Type B pancreatic cell (in vitro differentiated cells): ENCODE measurements around the gene RBM47. TPM values are rescaled to one million over a fixed set of nuclear protein-coding genes. Genes with fewer than 3 reads are reported as not detected.
A peak's percentile ranks its signal among the peaks of the same experiment; 100 is the strongest.
"Not testable (repeated sequence)": the region's sequence is repeated elsewhere in the genome, so short reads cannot be mapped to it uniquely, and the experiment has no call there.

Experiments
- DNase-seq: peaks from one replicate; pipeline ENCODE4 v3.0.0; 2021; ENCODE audit warnings: mixed read lengths; ENCODE audit not compliant: unreplicated experiment; ENCODE audit errors: extremely low spot score
- H3K27ac Mint-ChIP-seq: 2 replicates; pipeline ENCODE4 v1.8.0; 2021; ENCODE audit warnings: mild to moderate bottlenecking, mixed read lengths
- H3K27me3 Mint-ChIP-seq: 2 replicates; pipeline ENCODE4 v1.8.0; 2021; ENCODE audit warnings: mixed read lengths
- H3K36me3 Mint-ChIP-seq: 2 replicates; pipeline ENCODE4 v1.8.0; 2021; ENCODE audit warnings: mixed read lengths
- H3K4me1 Mint-ChIP-seq: one replicate; pipeline ENCODE4 v1.8.0; 2021; ENCODE audit warnings: mixed read lengths; ENCODE audit not compliant: unreplicated experiment
- H3K4me3 Mint-ChIP-seq: 2 replicates; pipeline ENCODE4 v1.8.0; 2021; ENCODE audit warnings: mild to moderate bottlenecking, mixed read lengths
- H3K9me3 Mint-ChIP-seq: 2 replicates; pipeline ENCODE4 v1.8.0; 2021; ENCODE audit warnings: mixed read lengths
- CTCF ChIP-seq: fragments of 200-600 bp; sonication (generic); conservative IDR thresholded peaks from 2 replicates; pipeline ENCODE4 v1.5.0; 2021; ENCODE audit warnings: antibody characterized with exemption, mild to moderate bottlenecking
- total RNA-seq: library from RNA; stranded (reverse); gene quantifications from 2 replicates; pipeline ENCODE4 v1.2.1, GENCODE V29; 2021; ENCODE audit warnings: low replicate concordance

RBM47 gene
- total RNA-seq, 1 donor from 2014 or later: 53.5 TPM

DNA sequence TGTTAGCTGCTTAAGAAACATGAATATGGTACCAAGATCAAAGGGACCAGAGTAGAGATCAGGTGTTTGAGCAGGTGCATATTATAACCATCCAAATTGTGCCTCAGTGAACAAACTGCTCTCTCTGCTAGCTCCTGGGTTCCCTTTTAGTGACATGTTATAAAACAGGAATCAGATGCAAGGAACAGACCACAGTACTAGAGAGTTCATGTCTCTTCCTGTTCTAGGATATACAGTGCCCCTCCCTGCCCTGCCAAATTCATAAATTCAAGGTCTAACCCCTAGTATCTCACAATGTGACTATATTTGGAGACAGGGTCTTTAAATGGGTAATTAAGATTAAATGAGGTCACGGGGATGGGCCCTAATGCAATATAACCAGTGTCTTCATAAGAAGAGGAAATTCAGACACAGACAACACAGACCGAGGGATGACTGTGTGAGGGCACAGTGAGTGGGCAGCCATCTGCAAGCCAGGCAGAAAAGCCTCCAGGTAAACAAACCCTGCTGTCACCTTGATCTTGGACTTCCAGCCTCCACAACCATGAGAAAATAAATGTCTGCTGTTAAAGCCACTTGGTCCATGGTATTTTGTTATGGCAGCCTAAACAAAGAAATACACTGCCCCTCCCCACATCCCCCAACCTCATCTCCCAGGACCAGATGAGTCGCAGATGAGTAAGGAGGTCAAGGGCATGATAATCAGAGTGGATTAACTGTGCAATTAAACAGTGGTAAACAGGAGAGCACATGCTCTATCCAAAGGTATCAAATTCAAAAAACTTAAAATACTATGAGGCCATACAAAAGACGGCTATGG, 82.5 kb downstream of the RBM47 start:
- Mint-ChIP-seq H3K4me1 (peaks cover 18% of the 10 kb centered on the region), H3K9me3 (no peaks in the 10 kb centered on the region), H3K27ac (peak overlapping the region; percentile 83), H3K4me3 (no peak overlapping the region), H3K27me3 (no peaks in the 10 kb centered on the region), H3K36me3 (no peaks in the 10 kb centered on the region)
- DNase-seq: no peak
- TF ChIP-seq CTCF: no peak

DNA sequence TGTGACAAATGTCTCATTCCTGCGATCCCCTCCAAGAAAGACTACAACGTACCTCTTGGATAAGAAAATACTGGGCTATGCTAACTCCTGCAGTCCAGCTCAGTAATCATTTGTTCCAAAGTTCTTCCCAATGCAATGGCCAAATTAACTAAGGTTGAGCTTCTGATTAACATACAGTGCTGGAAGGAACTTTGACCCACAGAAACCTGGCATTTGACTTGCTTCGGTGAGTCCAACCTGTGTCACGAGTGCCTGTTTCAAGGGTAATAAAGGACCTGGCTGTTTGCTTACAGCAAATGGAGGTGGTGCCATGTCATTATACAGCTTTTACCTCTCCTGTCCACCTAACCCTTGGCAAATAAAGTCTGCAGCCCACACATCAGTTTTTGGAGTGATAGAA, 83.2 kb downstream of the RBM47 start:
- no peak for TF ChIP-seq CTCF
- no peaks in the 10 kb centered on the region for H3K36me3 Mint-ChIP-seq
- H3K4me1 Mint-ChIP-seq: peaks cover 20% of the 10 kb centered on the region
- H3K4me3 Mint-ChIP-seq: peak overlapping the region; percentile 31
- no peaks in the 10 kb centered on the region for H3K9me3 Mint-ChIP-seq
- DNase-seq: no peak
- H3K27me3 Mint-ChIP-seq: no peaks in the 10 kb centered on the region
- H3K27ac Mint-ChIP-seq: peak overlapping the region; percentile 83

GRCh38 chr4:40545487-40545886, 84.2 kb downstream of the RBM47 start:
- not testable (repeated sequence) for H3K4me3 Mint-ChIP-seq, H3K27me3 Mint-ChIP-seq, H3K9me3 Mint-ChIP-seq, DNase-seq, H3K36me3 Mint-ChIP-seq
- Mint-ChIP-seq H3K27ac (peak overlapping the region; percentile 83), H3K4me1 (peaks cover 11% of the 10 kb centered on the region)

GRCh38 chr4:40544221-40544620, 85.4 kb downstream of the RBM47 start:
- no peak for DNase-seq
- no peak overlapping the region for H3K4me3 Mint-ChIP-seq
- H3K27ac Mint-ChIP-seq: peak overlapping the region; percentile 16
- peaks cover 11% of the 10 kb centered on the region for H3K4me1 Mint-ChIP-seq
- no peaks in the 10 kb centered on the region for H3K36me3 Mint-ChIP-seq
- H3K9me3 Mint-ChIP-seq: no peaks in the 10 kb centered on the region
- H3K27me3 Mint-ChIP-seq: no peaks in the 10 kb centered on the region
- no peak for TF ChIP-seq CTCF

DNA sequence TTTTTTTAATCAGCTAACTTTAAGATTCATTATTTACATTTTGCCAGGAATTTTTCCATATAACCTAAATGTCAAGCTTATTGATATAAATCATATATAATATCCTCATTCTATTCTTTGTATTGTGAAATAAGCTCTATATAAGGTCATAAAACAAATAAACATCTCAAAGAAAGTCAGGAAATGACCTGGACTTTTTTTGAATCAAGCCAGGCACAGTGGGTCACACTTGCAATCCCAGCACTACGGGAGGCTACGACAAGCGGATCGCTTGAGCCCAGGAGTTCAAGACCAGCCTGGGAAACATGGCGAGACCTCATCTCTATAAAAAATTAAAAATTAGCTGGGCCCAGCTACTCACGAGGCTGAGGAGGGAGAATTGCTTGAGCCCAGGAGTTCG, 88.9 kb downstream of the RBM47 start:
- Mint-ChIP-seq H3K27me3 (no peaks in the 10 kb centered on the region), H3K4me1 (peaks cover 4% of the 10 kb centered on the region), H3K4me3 (no peak overlapping the region), H3K9me3 (no peaks in the 10 kb centered on the region), H3K36me3 (peaks cover 5% of the 10 kb centered on the region), H3K27ac (no peak overlapping the region)
- TF ChIP-seq CTCF: no peak
- no peak for DNase-seq

GRCh38 chr4:40536032-40536431, 93.6 kb downstream of the RBM47 start:
- H3K4me3 Mint-ChIP-seq: no peak overlapping the region
- H3K36me3 Mint-ChIP-seq: peaks cover 5% of the 10 kb centered on the region
- peaks cover 6% of the 10 kb centered on the region for H3K4me1 Mint-ChIP-seq
- H3K27me3 Mint-ChIP-seq: no peaks in the 10 kb centered on the region
- H3K27ac Mint-ChIP-seq: peak overlapping the region; percentile 69
- no peaks in the 10 kb centered on the region for H3K9me3 Mint-ChIP-seq
- TF ChIP-seq CTCF: no peak
- DNase-seq: no peak
